Keratinocyte (primary cell): ENCODE data around the gene C2CD3.

Experiments
- EZH2 ChIP-seq: IDR thresholded peaks from one replicate; pipeline ENCODE4 v1.6.1; 2012; ENCODE audit warnings: inconsistent platforms, mild to moderate bottlenecking, low read length, moderate library complexity
- TF ChIP-seq, protein P1 (sequence below), 3 experiments: IDR thresholded peaks in 1 of 3; conservative IDR thresholded peaks in 1 of 3; optimal IDR thresholded peaks in 1 of 3; 2 replicates in 2 of 3; 3 replicates in 1 of 3; pipeline versions ENCODE3 to v1.5.1; 2011; ENCODE audit warnings: low read length in 3 of 3, mild to moderate bottlenecking in 3 of 3, moderate library complexity in 2 of 3, control low read depth in 1 of 3, inconsistent platforms in 1 of 3; ENCODE audit not compliant: insufficient read depth in 2 of 3; ENCODE audit errors: extremely low read depth in 1 of 3

DNA sequence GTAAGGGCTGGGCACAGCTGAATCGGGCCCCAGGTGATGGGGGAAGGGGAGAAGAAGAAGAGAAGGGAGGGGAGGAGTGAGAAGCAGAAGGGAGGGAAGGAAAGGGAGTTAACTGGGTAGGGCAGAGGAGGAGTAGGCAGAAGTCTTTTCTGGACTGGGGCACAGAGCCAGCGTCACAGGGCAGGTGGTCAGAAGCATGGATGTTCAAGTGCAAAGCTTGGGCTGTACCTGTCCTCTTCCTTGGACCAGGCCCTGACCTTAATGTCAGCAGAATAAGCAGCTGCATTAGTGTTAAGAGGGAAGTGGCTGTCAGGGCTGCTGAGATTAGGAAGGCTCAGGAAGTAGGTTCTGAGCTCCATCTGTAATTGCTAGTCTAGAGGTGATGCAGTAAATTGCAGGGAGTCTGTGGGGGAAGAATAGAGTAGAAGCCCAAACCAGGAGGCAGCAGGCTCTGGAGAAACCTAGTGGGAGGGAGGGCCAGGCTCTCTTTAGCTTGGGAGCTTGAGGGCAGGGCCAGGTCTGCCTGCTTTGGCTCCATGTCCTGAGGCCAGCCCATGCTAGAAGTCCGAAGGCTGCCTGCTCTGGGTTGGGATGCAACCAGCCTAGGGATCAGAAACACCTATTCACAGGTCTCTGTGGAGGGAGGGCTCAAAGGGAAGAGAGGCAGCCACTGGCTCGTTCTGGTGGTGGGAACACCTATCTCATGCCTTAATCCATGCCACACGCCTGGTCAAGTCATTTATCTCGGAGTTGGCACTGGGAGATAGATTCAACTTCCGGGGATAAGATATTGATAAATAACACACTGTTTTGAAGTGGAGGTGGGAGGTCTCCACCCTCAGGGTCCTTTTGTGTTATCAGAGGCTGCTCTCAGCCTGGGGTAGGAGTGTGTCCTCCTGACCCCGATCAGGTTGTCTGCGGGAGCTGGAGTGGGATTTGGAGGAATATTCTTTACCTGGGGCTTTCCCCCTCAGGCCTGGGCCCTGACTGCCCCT, 160.2 kb downstream of the C2CD3 start:
- TF ChIP-seq, protein P1, sequence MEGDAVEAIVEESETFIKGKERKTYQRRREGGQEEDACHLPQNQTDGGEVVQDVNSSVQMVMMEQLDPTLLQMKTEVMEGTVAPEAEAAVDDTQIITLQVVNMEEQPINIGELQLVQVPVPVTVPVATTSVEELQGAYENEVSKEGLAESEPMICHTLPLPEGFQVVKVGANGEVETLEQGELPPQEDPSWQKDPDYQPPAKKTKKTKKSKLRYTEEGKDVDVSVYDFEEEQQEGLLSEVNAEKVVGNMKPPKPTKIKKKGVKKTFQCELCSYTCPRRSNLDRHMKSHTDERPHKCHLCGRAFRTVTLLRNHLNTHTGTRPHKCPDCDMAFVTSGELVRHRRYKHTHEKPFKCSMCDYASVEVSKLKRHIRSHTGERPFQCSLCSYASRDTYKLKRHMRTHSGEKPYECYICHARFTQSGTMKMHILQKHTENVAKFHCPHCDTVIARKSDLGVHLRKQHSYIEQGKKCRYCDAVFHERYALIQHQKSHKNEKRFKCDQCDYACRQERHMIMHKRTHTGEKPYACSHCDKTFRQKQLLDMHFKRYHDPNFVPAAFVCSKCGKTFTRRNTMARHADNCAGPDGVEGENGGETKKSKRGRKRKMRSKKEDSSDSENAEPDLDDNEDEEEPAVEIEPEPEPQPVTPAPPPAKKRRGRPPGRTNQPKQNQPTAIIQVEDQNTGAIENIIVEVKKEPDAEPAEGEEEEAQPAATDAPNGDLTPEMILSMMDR (optimal IDR thresholded peaks at IDR 0.05 in 1 of 3, IDR thresholded peaks at IDR 0.05 in 1 of 3, conservative IDR thresholded peaks at IDR 0.05 in 1 of 3; ENCODE audit: extremely low read depth in 1 of 3, insufficient read depth in 2 of 3, low read length in 3 of 3): no peak
- TF ChIP-seq EZH2: no peak
